SK-N-SH treated with all-trans-retinoic acid at 6 μM for 48 hours (cell line): Measurements from ENCODE around the gene SPATS2.

ENCODE experiments used
- ATAC-seq: fragments of 200-7000 bp; cut with Tn5 transposase; 3 replicates; pipeline ENCODE4 v1.9.1; 2020; ENCODE audit warnings: mild to moderate bottlenecking, moderate library complexity
- BACH2 ChIP-seq: fragments of 250-450 bp; sonication (Bioruptor Pico); IDR thresholded peaks from 2 replicates; pipeline ENCODE4 v1.9.0; 2021; ENCODE audit warnings: mild to moderate bottlenecking, borderline replicate concordance
- CSDC2 ChIP-seq: fragments of 250-450 bp; sonication (Bioruptor Pico); IDR thresholded peaks from 2 replicates; pipeline ENCODE4 v1.5.0; 2020; ENCODE audit warnings: mild to moderate bottlenecking, moderate library complexity
- ESRRG ChIP-seq: fragments of 250-450 bp; sonication (Bioruptor Pico); IDR thresholded peaks from 2 replicates; pipeline ENCODE4 v1.6.1; 2021; ENCODE audit warnings: mild to moderate bottlenecking
- GLIS3 ChIP-seq: fragments of 250-450 bp; sonication (Bioruptor Pico); IDR thresholded peaks from 2 replicates; pipeline ENCODE4 v1.5.0; 2020; ENCODE audit warnings: mild to moderate bottlenecking, moderate library complexity
- ISL1 ChIP-seq: fragments of 250-450 bp; sonication (Bioruptor Pico); IDR thresholded peaks from 2 replicates; pipeline ENCODE4 v2.1.2; 2022; ENCODE audit warnings: mild to moderate bottlenecking, moderate library complexity
- OSR1 ChIP-seq: fragments of 250-450 bp; sonication (Bioruptor Pico); IDR thresholded peaks from 2 replicates; pipeline ENCODE4 v1.8.0; 2022; ENCODE audit warnings: moderate library complexity, mild to moderate bottlenecking, inconsistent platforms
- PPARA ChIP-seq: fragments of 250-450 bp; sonication (Bioruptor Pico); IDR thresholded peaks from 2 replicates; pipeline ENCODE4 v1.5.0; 2020; ENCODE audit warnings: mild to moderate bottlenecking, borderline replicate concordance
- SNAI2 ChIP-seq: fragments of 250-450 bp; sonication (Bioruptor Pico); IDR thresholded peaks from 2 replicates; pipeline ENCODE4 v1.5.0; 2020; ENCODE audit warnings: mild to moderate bottlenecking, moderate library complexity
- TCF4 ChIP-seq: fragments of 250-450 bp; sonication (Bioruptor Pico); IDR thresholded peaks from 2 replicates; pipeline ENCODE4 v1.8.0; 2021; ENCODE audit warnings: mild to moderate bottlenecking, moderate library complexity, borderline replicate concordance
- TOX ChIP-seq: fragments of 250-450 bp; sonication (Bioruptor Pico); IDR thresholded peaks from 2 replicates; pipeline ENCODE4 v1.8.0; 2021; ENCODE audit warnings: mild to moderate bottlenecking, moderate library complexity, borderline replicate concordance
- ZC3H10 ChIP-seq: fragments of 250-450 bp; sonication (Bioruptor Pico); IDR thresholded peaks from 2 replicates; pipeline ENCODE4 v1.5.1; 2021; ENCODE audit warnings: mild to moderate bottlenecking, moderate library complexity
- ZFP3 ChIP-seq: fragments of 250-450 bp; sonication (Bioruptor Pico); IDR thresholded peaks from 2 replicates; pipeline ENCODE4 v1.5.0; 2020; ENCODE audit warnings: mild to moderate bottlenecking, moderate library complexity
- ZNF70 ChIP-seq: fragments of 450-650 bp; formaldehyde crosslinking; IDR thresholded peaks from 2 replicates; pipeline ENCODE4 v1.5.0; 2020; ENCODE audit warnings: mild to moderate bottlenecking, moderate library complexity
- ZNF8 ChIP-seq: fragments of 450-650 bp; formaldehyde crosslinking; IDR thresholded peaks from 2 replicates; pipeline ENCODE4 v1.5.0; 2020; ENCODE audit warnings: mild to moderate bottlenecking, moderate library complexity
- TF ChIP-seq, protein P1 (sequence below): fragments of 250-450 bp; sonication (Bioruptor Pico); IDR thresholded peaks from 2 replicates; pipeline ENCODE4 v1.5.0; 2020; ENCODE audit warnings: mild to moderate bottlenecking, moderate library complexity
- TF ChIP-seq, protein P2 (sequence below): fragments of 250-450 bp; sonication (Bioruptor Pico); IDR thresholded peaks from 2 replicates; pipeline ENCODE4 v1.8.0; 2021; ENCODE audit warnings: low read depth, mild to moderate bottlenecking, moderate library complexity, borderline replicate concordance
- TF ChIP-seq, protein P3 (sequence below): fragments of 250-450 bp; sonication (Bioruptor Pico); IDR thresholded peaks from 2 replicates; pipeline ENCODE4 v1.8.0; 2020; ENCODE audit warnings: mild to moderate bottlenecking, moderate library complexity, borderline replicate concordance
- TF ChIP-seq, protein P4 (sequence below): fragments of 250-450 bp; sonication (Bioruptor Pico); IDR thresholded peaks from 2 replicates; pipeline ENCODE4 v1.5.1; 2020; ENCODE audit warnings: low read depth, mild to moderate bottlenecking, moderate library complexity

Gene SPATS2

DNA sequence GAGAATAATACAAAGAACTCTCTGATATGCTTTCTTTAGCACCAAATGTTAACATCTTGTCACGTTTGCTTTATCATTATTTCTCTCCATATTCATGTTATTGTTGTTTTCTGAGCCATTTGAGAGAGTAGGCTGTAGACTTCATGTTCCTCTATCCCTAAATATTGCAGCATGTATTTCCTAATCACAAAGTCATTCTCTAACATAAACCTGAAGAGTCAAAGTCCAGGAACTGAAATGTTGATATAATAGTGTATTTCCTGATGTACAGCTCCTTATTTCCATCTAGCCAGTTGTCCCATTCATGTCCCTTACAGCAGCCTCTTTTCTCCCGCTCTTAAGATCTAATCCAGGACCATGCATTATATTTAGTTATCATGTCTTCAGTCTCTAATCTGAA, 72.8 kb downstream of the SPATS2 start:
- no peak for TF ChIP-seq CSDC2 (CRISPR knock-in tag)
- TF ChIP-seq OSR1 (CRISPR knock-in tag), result no peak
- no peak for TF ChIP-seq TCF4 (CRISPR knock-in tag)
- TF ChIP-seq, protein P1, sequence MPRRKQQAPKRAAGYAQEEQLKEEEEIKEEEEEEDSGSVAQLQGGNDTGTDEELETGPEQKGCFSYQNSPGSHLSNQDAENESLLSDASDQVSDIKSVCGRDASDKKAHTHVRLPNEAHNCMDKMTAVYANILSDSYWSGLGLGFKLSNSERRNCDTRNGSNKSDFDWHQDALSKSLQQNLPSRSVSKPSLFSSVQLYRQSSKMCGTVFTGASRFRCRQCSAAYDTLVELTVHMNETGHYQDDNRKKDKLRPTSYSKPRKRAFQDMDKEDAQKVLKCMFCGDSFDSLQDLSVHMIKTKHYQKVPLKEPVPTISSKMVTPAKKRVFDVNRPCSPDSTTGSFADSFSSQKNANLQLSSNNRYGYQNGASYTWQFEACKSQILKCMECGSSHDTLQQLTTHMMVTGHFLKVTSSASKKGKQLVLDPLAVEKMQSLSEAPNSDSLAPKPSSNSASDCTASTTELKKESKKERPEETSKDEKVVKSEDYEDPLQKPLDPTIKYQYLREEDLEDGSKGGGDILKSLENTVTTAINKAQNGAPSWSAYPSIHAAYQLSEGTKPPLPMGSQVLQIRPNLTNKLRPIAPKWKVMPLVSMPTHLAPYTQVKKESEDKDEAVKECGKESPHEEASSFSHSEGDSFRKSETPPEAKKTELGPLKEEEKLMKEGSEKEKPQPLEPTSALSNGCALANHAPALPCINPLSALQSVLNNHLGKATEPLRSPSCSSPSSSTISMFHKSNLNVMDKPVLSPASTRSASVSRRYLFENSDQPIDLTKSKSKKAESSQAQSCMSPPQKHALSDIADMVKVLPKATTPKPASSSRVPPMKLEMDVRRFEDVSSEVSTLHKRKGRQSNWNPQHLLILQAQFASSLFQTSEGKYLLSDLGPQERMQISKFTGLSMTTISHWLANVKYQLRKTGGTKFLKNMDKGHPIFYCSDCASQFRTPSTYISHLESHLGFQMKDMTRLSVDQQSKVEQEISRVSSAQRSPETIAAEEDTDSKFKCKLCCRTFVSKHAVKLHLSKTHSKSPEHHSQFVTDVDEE (CRISPR knock-in tag), result no peak
- no peak for TF ChIP-seq ZC3H10
- no peak for TF ChIP-seq TOX (CRISPR knock-in tag)
- no peak for TF ChIP-seq PPARA (CRISPR knock-in tag)
- TF ChIP-seq GLIS3 (CRISPR knock-in tag), result no peak
- no peak for TF ChIP-seq ESRRG
- TF ChIP-seq, protein P2, sequence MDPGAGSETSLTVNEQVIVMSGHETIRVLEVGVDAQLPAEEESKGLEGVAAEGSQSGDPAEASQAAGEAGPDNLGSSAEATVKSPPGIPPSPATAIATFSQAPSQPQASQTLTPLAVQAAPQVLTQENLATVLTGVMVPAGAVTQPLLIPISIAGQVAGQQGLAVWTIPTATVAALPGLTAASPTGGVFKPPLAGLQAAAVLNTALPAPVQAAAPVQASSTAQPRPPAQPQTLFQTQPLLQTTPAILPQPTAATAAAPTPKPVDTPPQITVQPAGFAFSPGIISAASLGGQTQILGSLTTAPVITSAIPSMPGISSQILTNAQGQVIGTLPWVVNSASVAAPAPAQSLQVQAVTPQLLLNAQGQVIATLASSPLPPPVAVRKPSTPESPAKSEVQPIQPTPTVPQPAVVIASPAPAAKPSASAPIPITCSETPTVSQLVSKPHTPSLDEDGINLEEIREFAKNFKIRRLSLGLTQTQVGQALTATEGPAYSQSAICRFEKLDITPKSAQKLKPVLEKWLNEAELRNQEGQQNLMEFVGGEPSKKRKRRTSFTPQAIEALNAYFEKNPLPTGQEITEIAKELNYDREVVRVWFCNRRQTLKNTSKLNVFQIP (CRISPR knock-in tag), result no peak
- no peak for TF ChIP-seq BACH2 (CRISPR knock-in tag)
- ATAC-seq, result no peak

DNA sequence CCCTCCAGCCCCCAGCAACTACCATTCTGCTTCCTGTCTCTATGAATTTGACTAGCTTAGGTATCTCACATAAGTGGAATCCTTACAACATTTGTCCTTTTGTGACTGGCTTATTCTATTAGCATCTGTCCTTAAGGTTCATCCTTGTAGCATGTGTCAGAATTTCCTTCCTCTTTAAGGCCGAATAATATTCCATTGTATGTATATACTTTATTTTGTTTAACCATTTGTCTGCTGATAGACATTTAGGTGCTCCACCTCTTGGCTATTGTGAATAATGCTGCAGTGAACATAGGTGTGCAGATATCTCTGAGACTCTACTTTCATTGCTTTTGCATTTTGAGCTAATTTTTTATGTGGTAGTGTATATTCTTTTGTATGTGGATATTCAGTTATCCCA, 75.7 kb downstream of the SPATS2 start:
- TF ChIP-seq, protein P1 (CRISPR knock-in tag), result no peak
- no peak for TF ChIP-seq GLIS3 (CRISPR knock-in tag)
- TF ChIP-seq, protein P3, sequence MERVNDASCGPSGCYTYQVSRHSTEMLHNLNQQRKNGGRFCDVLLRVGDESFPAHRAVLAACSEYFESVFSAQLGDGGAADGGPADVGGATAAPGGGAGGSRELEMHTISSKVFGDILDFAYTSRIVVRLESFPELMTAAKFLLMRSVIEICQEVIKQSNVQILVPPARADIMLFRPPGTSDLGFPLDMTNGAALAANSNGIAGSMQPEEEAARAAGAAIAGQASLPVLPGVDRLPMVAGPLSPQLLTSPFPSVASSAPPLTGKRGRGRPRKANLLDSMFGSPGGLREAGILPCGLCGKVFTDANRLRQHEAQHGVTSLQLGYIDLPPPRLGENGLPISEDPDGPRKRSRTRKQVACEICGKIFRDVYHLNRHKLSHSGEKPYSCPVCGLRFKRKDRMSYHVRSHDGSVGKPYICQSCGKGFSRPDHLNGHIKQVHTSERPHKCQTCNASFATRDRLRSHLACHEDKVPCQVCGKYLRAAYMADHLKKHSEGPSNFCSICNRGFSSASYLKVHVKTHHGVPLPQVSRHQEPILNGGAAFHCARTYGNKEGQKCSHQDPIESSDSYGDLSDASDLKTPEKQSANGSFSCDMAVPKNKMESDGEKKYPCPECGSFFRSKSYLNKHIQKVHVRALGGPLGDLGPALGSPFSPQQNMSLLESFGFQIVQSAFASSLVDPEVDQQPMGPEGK (CRISPR knock-in tag), result no peak
- ATAC-seq, result no peak

DNA sequence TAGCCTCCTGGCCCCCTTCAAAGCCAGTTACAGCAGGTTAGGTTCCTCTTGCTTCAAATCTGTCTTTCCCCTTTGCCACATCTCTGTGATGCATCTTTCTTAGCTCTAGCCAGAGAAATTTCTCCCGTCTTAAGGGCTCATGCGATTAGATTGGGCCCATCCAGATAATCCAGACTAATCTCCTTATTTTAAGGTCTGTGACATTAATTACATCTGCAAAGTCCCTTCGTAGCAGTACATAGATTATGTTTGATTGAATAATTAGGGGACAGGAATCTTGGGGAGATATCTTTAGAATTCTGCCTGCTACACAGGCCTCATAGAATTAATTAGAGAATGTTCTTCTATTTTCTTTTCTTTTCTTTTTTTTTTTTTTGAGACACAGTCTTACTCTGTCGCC, 79.3 kb downstream of the SPATS2 start:
- ATAC-seq, result no peak
- TF ChIP-seq SNAI2 (CRISPR knock-in tag) (no peak), ZFP3 (CRISPR knock-in tag) (no peak), GLIS3 (CRISPR knock-in tag) (no peak), ISL1 (CRISPR knock-in tag) (no peak), TOX (CRISPR knock-in tag) (no peak), TCF4 (CRISPR knock-in tag) (no peak), OSR1 (CRISPR knock-in tag) (no peak), ZNF70 (CRISPR knock-in tag) (no peak), ZNF8 (CRISPR knock-in tag) (no peak), PPARA (CRISPR knock-in tag) (no peak)
- TF ChIP-seq, protein P2 (CRISPR knock-in tag), result no peak
- TF ChIP-seq, protein P1 (CRISPR knock-in tag), result no peak
- TF ChIP-seq, protein P4, sequence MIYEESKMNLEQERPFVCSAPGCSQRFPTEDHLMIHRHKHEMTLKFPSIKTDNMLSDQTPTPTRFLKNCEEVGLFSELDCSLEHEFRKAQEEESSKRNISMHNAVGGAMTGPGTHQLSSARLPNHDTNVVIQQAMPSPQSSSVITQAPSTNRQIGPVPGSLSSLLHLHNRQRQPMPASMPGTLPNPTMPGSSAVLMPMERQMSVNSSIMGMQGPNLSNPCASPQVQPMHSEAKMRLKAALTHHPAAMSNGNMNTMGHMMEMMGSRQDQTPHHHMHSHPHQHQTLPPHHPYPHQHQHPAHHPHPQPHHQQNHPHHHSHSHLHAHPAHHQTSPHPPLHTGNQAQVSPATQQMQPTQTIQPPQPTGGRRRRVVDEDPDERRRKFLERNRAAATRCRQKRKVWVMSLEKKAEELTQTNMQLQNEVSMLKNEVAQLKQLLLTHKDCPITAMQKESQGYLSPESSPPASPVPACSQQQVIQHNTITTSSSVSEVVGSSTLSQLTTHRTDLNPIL (CRISPR knock-in tag), result no peak
- TF ChIP-seq, protein P3 (CRISPR knock-in tag), result no peak
